IMR-90 (cell line): ENCODE data around the gene ZMAT2. TPM values are rescaled to one million over a fixed set of nuclear protein-coding genes. Genes with fewer than 3 reads are reported as not detected.

Experiments
- ATAC-seq: fragments of 200-7000 bp; cut with Tn5 transposase; 2 replicates; pipeline ENCODE4 v1.9.1; 2020; ENCODE audit warnings: low read depth, mild to moderate bottlenecking, moderate library complexity
- BruUV-seq: library from RNA; stranded (reverse); fragments of 400-500 nt; replicated peaks from 2 replicates; lab custom pipeline; 2021; lab: Mats Ljungman, UMichigan
- CTCF ChIA-PET: fragments of 300-600 bp; formaldehyde crosslinking; extraction: SDS; loops from one replicate; lab custom pipeline; 2021; ENCODE audit warnings: antibody characterized with exemption; lab: Yijun Ruan, JAX
- POLR2A ChIA-PET: fragments of 300-600 bp; sonication (Branson Sonifier 250); formaldehyde crosslinking; loops from one replicate; lab custom pipeline; 2022; ENCODE audit warnings: antibody characterized with exemption; ENCODE audit not compliant: unreplicated experiment; lab: Charles Lee
- DNase-seq: peaks from one replicate; pipeline ENCODE4 v3.0.0; 2013
- H2AFZ ChIP-seq: replicated peaks from 2 replicates; pipeline ENCODE3; 2013; ENCODE audit warnings: low read length, mild to moderate bottlenecking; ENCODE audit not compliant: poor library complexity
- H2AK5ac ChIP-seq: 2 replicates; pipeline ENCODE4 v1.6.1; 2013; ENCODE audit warnings: low read depth, low read length, inconsistent platforms
- H2AK9ac ChIP-seq: replicated peaks from 2 replicates; pipeline ENCODE3; 2013; ENCODE audit warnings: mild to moderate bottlenecking, low read depth, low read length, moderate library complexity; ENCODE audit not compliant: poor library complexity
- H2BK120ac ChIP-seq: 2 replicates; pipeline ENCODE4 v1.6.1; 2013; ENCODE audit warnings: low read depth, low read length, inconsistent platforms
- H2BK15ac ChIP-seq: 3 replicates; pipeline ENCODE4 v1.6.1; 2013; ENCODE audit warnings: low read depth, low read length, inconsistent platforms
- H2BK20ac ChIP-seq: 2 replicates; pipeline ENCODE4 v1.6.1; 2013; ENCODE audit warnings: low read depth, mild to moderate bottlenecking, inconsistent platforms, low read length, moderate library complexity
- H2BK5ac ChIP-seq: 2 replicates; pipeline ENCODE4 v1.6.1; 2013; ENCODE audit warnings: mild to moderate bottlenecking, low read depth, low read length, inconsistent platforms; ENCODE audit not compliant: poor library complexity, severe bottlenecking
- H3K14ac ChIP-seq: replicated peaks from 2 replicates; pipeline ENCODE4 v1.6.1; 2013; ENCODE audit warnings: low read depth, low read length, inconsistent platforms
- H3K18ac ChIP-seq: 2 replicates; pipeline ENCODE4 v1.6.1; 2013; ENCODE audit warnings: low read depth, low read length, control low read depth
- H3K23ac ChIP-seq: 2 replicates; pipeline ENCODE4 v1.6.1; 2013; ENCODE audit warnings: low read depth, low read length, inconsistent platforms
- H3K27ac ChIP-seq: 2 replicates; pipeline ENCODE4 v1.5.1; 2013; ENCODE audit warnings: mild to moderate bottlenecking, control low read depth, low read length; ENCODE audit not compliant: insufficient read depth
- H3K27me3 ChIP-seq: 2 replicates; pipeline ENCODE4 v1.6.1; 2013; ENCODE audit warnings: low read length; ENCODE audit not compliant: control insufficient read depth, insufficient read depth
- H3K36me3 ChIP-seq: 2 replicates; pipeline ENCODE4 v1.6.1; 2013; ENCODE audit warnings: low read length, mixed read lengths; ENCODE audit not compliant: control insufficient read depth, insufficient read depth
- H3K4ac ChIP-seq: 2 replicates; pipeline ENCODE4 v1.6.1; 2013; ENCODE audit warnings: low read depth, low read length, inconsistent platforms
- H3K4me1 ChIP-seq: 2 replicates; pipeline ENCODE4 v1.6.1; 2013; ENCODE audit warnings: low read length, mixed read lengths; ENCODE audit not compliant: control insufficient read depth, insufficient read depth
- H3K4me2 ChIP-seq: 2 replicates; pipeline ENCODE4 v1.6.1; 2013; ENCODE audit warnings: low read depth, mild to moderate bottlenecking, control low read depth, low read length, moderate library complexity
- H3K4me3 ChIP-seq: 2 replicates; pipeline ENCODE4 v1.5.1; 2013; ENCODE audit warnings: low read depth, mild to moderate bottlenecking, control low read depth, low read length, moderate library complexity; ENCODE audit not compliant: insufficient read depth
- H3K56ac ChIP-seq: 2 replicates; pipeline ENCODE4 v1.6.1; 2013; ENCODE audit warnings: low read length, inconsistent platforms; ENCODE audit not compliant: insufficient read depth; ENCODE audit errors: extremely low read depth
- H3K79me1 ChIP-seq, 2 experiments: 2 replicates each; pipeline ENCODE4 v1.6.1; 2013; ENCODE audit warnings: low read length in 2 of 2, inconsistent platforms in 1 of 2, low read depth in 1 of 2
- H3K9ac ChIP-seq: 2 replicates; pipeline ENCODE4 v1.6.1; 2013; ENCODE audit warnings: low read depth, low read length, control low read depth
- H3K9me1 ChIP-seq: 2 replicates; pipeline ENCODE4 v1.6.1; 2013; ENCODE audit warnings: low read length, inconsistent platforms; ENCODE audit not compliant: insufficient read depth
- H3K9me3 ChIP-seq: 2 replicates; pipeline ENCODE4 v1.6.1; 2013; ENCODE audit warnings: low read length; ENCODE audit not compliant: control insufficient read depth, insufficient read depth
- H4K20me1 ChIP-seq: 2 replicates; pipeline ENCODE4 v1.6.1; 2013; ENCODE audit warnings: low read length, inconsistent platforms; ENCODE audit not compliant: insufficient read depth
- H4K5ac ChIP-seq: 2 replicates; pipeline ENCODE4 v1.6.1; 2013; ENCODE audit warnings: mild to moderate bottlenecking, low read depth, low read length, control low read depth
- H4K8ac ChIP-seq, 2 experiments: 2 replicates each; pipeline ENCODE4 v1.6.1; 2013; ENCODE audit warnings: low read depth in 2 of 2, low read length in 2 of 2, control low read depth in 1 of 2, inconsistent platforms in 1 of 2
- H4K91ac ChIP-seq: 2 replicates; pipeline ENCODE4 v1.6.1; 2013; ENCODE audit warnings: low read depth, low read length, inconsistent platforms; ENCODE audit not compliant: insufficient read depth
- BHLHE40 ChIP-seq: fragments of 150-350 bp; IDR thresholded peaks from 2 replicates; pipeline ENCODE4 v1.6.1; 2016; ENCODE audit warnings: mild to moderate bottlenecking, low read depth, low read length
- FOS ChIP-seq: fragments of 150-350 bp; IDR thresholded peaks from 2 replicates; pipeline ENCODE4 v1.6.1; 2016; ENCODE audit warnings: low read depth, low read length
- MAFK ChIP-seq: IDR thresholded peaks from 2 replicates; pipeline ENCODE4 v1.6.1; 2012; ENCODE audit warnings: low read depth, low read length, improper control_type of control experiment
- MXI1 ChIP-seq: IDR thresholded peaks from 2 replicates; pipeline ENCODE4 v1.6.1; 2012; ENCODE audit warnings: low read depth, mild to moderate bottlenecking, low read length, moderate library complexity, borderline replicate concordance
- NFE2L2 ChIP-seq: fragments of 150-350 bp; IDR thresholded peaks from 2 replicates; pipeline ENCODE4 v1.6.1; 2016; ENCODE audit warnings: low read depth, mild to moderate bottlenecking, low read length
- RAD21 ChIP-seq: IDR thresholded peaks from 2 replicates; pipeline ENCODE4 v1.6.1; 2012; ENCODE audit warnings: low read length, improper control_type of control experiment
- RFX5 ChIP-seq: IDR thresholded peaks from 2 replicates; pipeline ENCODE4 v1.8.0; 2012; ENCODE audit warnings: low read depth, mild to moderate bottlenecking, low read length, moderate library complexity
- SMC3 ChIP-seq: fragments of 150-350 bp; IDR thresholded peaks from 2 replicates; pipeline ENCODE4 v1.6.1; 2016; ENCODE audit warnings: low read depth, mild to moderate bottlenecking, antibody characterized with exemption, low read length, moderate library complexity
- WGBS, 2 experiments: methylation state at CpG; one replicate each; pipeline versions ENCODE4 v1.1.5 to v1.1.7; 2013; ENCODE audit warnings: missing lambda C conversion rate in 2 of 2; ENCODE audit not compliant: insufficient read length in 1 of 2; ENCODE audit errors: extremely low coverage in 2 of 2; 5-methylcytosine and 5-hydroxymethylcytosine counted together
- dilution Hi-C: fragments of 300-500 bp; cut with HindIII; formaldehyde crosslinking; loops from one replicate; pipeline ENCODE4 v1.14.3; 2018; ENCODE audit warnings: low sequenced_read_pairs; ENCODE audit not compliant: unreplicated experiment
- in situ Hi-C: fragments of 300-500 bp; cut with MboI; formaldehyde crosslinking; loops from 3 replicates; pipeline ENCODE4 v1.14.3; 2019; ENCODE audit warnings: low sequenced_read_pairs, inconsistent platforms, mixed read lengths
- intact Hi-C: fragments of 100-400 bp; cut with micrococcal nuclease; formaldehyde crosslinking; loops from 2 replicates; pipeline ENCODE4 v1.10.0; 2022
- polyA plus RNA-seq, 3 experiments: library from polyadenylated mRNA; depleted of rRNA; stranded (reverse); fragments of >200 nt; gene quantifications; 2 replicates each; pipeline ENCODE4 v1.2.3, GENCODE V29; 2012; ENCODE audit warnings: low replicate concordance in 1 of 3
- total RNA-seq: library from RNA; depleted of rRNA; stranded (reverse); fragments of >200 nt; gene quantifications from 2 replicates; pipeline ENCODE4 v1.2.3, GENCODE V29; 2012
- TF ChIP-seq, protein P1 (sequence below): fragments of 150-350 bp; IDR thresholded peaks from 2 replicates; pipeline ENCODE4 v1.6.1; 2016; ENCODE audit warnings: low read depth, mild to moderate bottlenecking, low read length, moderate library complexity, borderline replicate concordance
- TF ChIP-seq, protein P2 (sequence below): fragments of 150-350 bp; IDR thresholded peaks from 2 replicates; pipeline ENCODE4 v1.6.1; 2017; ENCODE audit warnings: mild to moderate bottlenecking, antibody characterized with exemption, low read length, low read depth

ZMAT2 gene
- total and polyA plus RNA-seq, 2 of the 4 experiments (the other 2 are of a cell fraction) = 16.3 to 41.2 TPM

DNA sequence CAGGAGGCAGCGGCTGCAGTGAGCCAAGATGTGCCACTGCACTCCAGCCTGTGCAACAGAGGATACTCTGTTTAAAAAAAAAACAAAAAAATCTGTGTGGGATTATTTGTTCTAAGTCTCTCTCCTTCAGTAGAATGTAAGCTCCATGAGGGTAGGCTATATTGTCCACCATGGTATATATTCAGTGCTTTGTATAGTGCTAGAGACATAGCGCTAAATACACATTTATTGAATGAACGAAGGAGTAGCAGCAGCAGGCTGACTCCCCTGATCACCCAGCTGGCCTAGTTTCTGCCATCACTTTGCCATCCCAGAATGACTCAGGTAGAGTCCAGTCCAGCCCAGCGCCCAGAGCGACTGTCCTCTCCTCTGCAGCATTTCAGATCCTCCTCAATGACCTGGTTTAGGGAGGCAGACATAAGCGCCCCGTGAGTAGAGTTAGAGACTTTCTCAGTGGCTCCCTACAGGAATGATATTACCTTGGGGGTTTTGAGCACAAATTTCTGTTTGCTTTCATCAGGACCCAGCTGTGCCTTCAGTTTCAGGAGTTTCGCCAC lies 9.8 kb upstream of the ZMAT2 start:
- H3K56ac ChIP-seq = peak overlapping the region; percentile 85
- H4K91ac ChIP-seq = peak overlapping the region; percentile 34; the same call in 1 of the 2 replicates
- TF ChIP-seq BHLHE40 (no peak), NFE2L2 (no peak), RFX5 (no peak), MAFK (no peak), SMC3 (no peak), MXI1 (no peak), FOS (no peak), RAD21 (no peak)
- TF ChIP-seq, protein P1, sequence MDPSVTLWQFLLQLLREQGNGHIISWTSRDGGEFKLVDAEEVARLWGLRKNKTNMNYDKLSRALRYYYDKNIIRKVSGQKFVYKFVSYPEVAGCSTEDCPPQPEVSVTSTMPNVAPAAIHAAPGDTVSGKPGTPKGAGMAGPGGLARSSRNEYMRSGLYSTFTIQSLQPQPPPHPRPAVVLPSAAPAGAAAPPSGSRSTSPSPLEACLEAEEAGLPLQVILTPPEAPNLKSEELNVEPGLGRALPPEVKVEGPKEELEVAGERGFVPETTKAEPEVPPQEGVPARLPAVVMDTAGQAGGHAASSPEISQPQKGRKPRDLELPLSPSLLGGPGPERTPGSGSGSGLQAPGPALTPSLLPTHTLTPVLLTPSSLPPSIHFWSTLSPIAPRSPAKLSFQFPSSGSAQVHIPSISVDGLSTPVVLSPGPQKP = no peak
- TF ChIP-seq, protein P2, sequence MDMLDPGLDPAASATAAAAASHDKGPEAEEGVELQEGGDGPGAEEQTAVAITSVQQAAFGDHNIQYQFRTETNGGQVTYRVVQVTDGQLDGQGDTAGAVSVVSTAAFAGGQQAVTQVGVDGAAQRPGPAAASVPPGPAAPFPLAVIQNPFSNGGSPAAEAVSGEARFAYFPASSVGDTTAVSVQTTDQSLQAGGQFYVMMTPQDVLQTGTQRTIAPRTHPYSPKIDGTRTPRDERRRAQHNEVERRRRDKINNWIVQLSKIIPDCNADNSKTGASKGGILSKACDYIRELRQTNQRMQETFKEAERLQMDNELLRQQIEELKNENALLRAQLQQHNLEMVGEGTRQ = no peak
- no peak overlapping the region for H2BK20ac ChIP-seq
- H4K20me1 ChIP-seq = no peaks in the 10 kb centered on the region
- CTCF ChIA-PET = no interaction called here
- H3K27ac ChIP-seq = peak overlapping the region; percentile 92
- DNase-seq (no peak), ATAC-seq (peak; percentile 3)
- H3K4me3 ChIP-seq = peak overlapping the region; percentile 83
- H2AK9ac ChIP-seq = peak overlapping the region; percentile 89
- H2BK120ac ChIP-seq = 0 out of 2 replicates have a peak overlapping the region, but pooled peaks have one; percentile 73
- H4K5ac ChIP-seq = peak overlapping the region; percentile 70
- H3K18ac ChIP-seq = no peak overlapping the region
- H2BK15ac ChIP-seq = 0 out of 3 replicates have a peak overlapping the region, but pooled peaks have one; percentile 46
- peak overlapping the region; percentile 77 for H2BK5ac ChIP-seq
- H3K23ac ChIP-seq = peak overlapping the region; percentile 94
- peak overlapping the region; percentile 97 for H3K14ac ChIP-seq
- H2AFZ ChIP-seq = peak overlapping the region; percentile 98
- no peaks in the 10 kb centered on the region for H3K9me3 ChIP-seq
- peak overlapping the region; percentile 75 for H3K4me2 ChIP-seq
- peak overlapping the region; percentile 93 to 98 for H4K8ac ChIP-seq
- dilution Hi-C loops (no loop called here), in situ Hi-C loops (loop anchor here (25.0 kb wide), 1 partner anchor 897 kb away; no protein-coding TSS in a partner anchor), intact Hi-C loops (loop anchor here (10.0 kb wide), 1 partner anchor 446 kb away; no protein-coding TSS in a partner anchor)
- peaks cover 22% of the 10 kb centered on the region for H3K36me3 ChIP-seq
- H3K4ac ChIP-seq = peak overlapping the region; percentile 96
- H3K27me3 ChIP-seq = no peaks in the 10 kb centered on the region
- no CpG with 5 or more reads among the region's 8 CpGs for WGBS, 2 experiments
- H2AK5ac ChIP-seq = no peak overlapping the region; the same call in 1 of the 2 replicates
- POLR2A ChIA-PET = interaction anchor here (0.7 to 0.9 kb wide), 2 partner anchors 10 to 653 kb away, joined by 4 read pairs; partner anchors contain the start of gene ZMAT2
- no peaks in the 10 kb centered on the region for H3K9me1 ChIP-seq
- peak overlapping the region; percentile 94 for H3K9ac ChIP-seq
- H3K4me1 ChIP-seq = peaks cover 2% of the 10 kb centered on the region; the same call in 1 of the 2 replicates
- no TSS peak for BruUV-seq
- H3K79me1 ChIP-seq = peaks cover 38 to 43% of the 10 kb centered on the region in 2 experiments
